AG04450 (cell line): ENCODE measurements around the gene CCDC136. TPM values are rescaled to one million over a fixed set of nuclear protein-coding genes. Genes with fewer than 3 reads are reported as not detected.

ENCODE experiments used
- CTCF ChIA-PET: fragments of 300-600, 350-600 bp; formaldehyde crosslinking; extraction: SDS; loops from one replicate; lab custom pipeline; 2022; ENCODE audit warnings: antibody characterized with exemption, inconsistent platforms; lab: Charles Lee
- POLR2A ChIA-PET: fragments of 350-600 bp; formaldehyde crosslinking; extraction: SDS; loops from one replicate; lab custom pipeline; 2021; ENCODE audit warnings: antibody characterized with exemption, inconsistent platforms; lab: Yijun Ruan, JAX
- DNase-seq: peaks from one replicate; pipeline ENCODE4 v3.0.0-alpha.2; 2011; ENCODE audit warnings: low read depth, low spot score
- H3K27ac ChIP-seq: one replicate; pipeline ENCODE4 v1.5.1; 2012; ENCODE audit warnings: low read depth, low read length, control low read depth
- H3K27me3 ChIP-seq: one replicate; pipeline ENCODE4 v1.6.0; 2012; ENCODE audit warnings: low read length; ENCODE audit not compliant: control insufficient read depth, insufficient read depth
- H3K4me3 ChIP-seq: 2 replicates; pipeline ENCODE4 v1.5.1; 2011; ENCODE audit warnings: mild to moderate bottlenecking, low read depth, low read length, control low read depth
- H3K9me3 ChIP-seq: 2 replicates; pipeline ENCODE4 v1.5.1; 2012; ENCODE audit warnings: low read length; ENCODE audit not compliant: control insufficient read depth, insufficient read depth
- polyA plus RNA-seq: library from polyadenylated mRNA; depleted of rRNA; stranded (reverse); fragments of >200 nt; gene quantifications from 2 replicates; pipeline ENCODE4 v1.2.3, GENCODE V29; 2011
- TF ChIP-seq, protein P1 (sequence below): IDR thresholded peaks from 2 replicates; pipeline ENCODE4 v1.5.1; 2011; ENCODE audit warnings: low read depth, low read length, control low read depth, inconsistent platforms

The CCDC136 gene
- polyA plus RNA-seq, 1 experiment = 19.7 TPM

DNA sequence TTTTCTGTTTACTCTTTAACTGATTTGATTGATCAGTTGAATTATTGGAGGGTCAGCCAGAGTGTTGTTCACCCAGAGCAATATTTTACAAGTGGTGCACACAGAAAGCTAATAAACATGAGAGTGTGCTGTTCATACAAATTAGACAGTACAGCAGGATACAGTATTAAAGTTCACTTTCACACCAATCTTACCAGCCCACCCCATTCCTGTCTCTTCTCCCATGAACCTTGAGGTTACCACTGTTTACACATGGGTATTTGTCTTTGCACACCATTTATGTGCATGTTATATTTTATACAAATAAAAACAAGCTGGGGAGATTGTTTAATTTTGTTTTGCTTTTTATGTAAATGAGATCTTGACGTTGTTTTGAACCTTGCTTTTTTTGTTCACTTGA, 46.1 kb upstream of the CCDC136 start:
- ChIA-PET CTCF (interaction anchor here (0.9 kb wide), 1 partner anchor 117 kb away, joined by 3 read pairs; the partner anchor contains the start of gene ATP6V1F), POLR2A (no interaction called here)
- no peak overlapping the region for H3K4me3 ChIP-seq
- H3K27ac ChIP-seq = no peak overlapping the region
- H3K27me3 ChIP-seq = no peaks in the 10 kb centered on the region
- H3K9me3 ChIP-seq = no peaks in the 10 kb centered on the region
- DNase-seq = no peak
- TF ChIP-seq, protein P1, sequence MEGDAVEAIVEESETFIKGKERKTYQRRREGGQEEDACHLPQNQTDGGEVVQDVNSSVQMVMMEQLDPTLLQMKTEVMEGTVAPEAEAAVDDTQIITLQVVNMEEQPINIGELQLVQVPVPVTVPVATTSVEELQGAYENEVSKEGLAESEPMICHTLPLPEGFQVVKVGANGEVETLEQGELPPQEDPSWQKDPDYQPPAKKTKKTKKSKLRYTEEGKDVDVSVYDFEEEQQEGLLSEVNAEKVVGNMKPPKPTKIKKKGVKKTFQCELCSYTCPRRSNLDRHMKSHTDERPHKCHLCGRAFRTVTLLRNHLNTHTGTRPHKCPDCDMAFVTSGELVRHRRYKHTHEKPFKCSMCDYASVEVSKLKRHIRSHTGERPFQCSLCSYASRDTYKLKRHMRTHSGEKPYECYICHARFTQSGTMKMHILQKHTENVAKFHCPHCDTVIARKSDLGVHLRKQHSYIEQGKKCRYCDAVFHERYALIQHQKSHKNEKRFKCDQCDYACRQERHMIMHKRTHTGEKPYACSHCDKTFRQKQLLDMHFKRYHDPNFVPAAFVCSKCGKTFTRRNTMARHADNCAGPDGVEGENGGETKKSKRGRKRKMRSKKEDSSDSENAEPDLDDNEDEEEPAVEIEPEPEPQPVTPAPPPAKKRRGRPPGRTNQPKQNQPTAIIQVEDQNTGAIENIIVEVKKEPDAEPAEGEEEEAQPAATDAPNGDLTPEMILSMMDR = no peak

DNA sequence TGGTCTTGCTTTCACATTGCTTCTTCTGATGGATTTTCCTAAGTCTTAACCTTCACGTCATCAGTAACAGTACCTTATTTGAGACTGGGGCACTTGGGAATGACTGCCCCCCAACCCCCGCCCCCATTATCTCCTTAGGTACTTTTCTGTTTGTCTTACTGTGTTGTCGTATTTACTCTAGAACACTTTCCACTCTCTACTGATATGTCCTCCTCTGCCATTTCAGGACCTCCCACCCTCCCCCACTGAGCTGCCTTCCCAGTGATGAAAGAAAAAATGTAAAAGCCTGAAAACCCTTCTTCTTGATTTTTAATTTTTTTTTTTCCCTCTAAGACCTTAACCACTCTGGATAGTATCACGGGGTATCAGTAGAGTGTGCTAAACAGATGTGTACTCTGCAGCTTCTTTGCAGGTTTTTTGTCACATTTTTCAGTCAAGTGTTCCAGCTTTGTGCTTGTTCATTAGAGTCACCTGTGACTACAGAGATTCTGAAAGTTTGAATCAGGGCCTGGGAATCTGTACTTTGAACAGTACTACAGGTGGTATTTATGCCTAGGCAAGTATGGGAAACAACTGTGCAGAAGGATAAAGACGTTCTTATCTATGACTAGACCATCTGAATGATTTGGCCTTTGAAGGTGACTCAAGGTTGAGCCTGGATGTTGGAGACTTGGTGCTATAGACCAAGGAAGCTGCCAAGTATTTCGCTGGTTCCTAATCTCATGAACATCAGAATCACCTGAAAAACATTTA, 44.3 kb upstream of the CCDC136 start:
- no peaks in the 10 kb centered on the region for H3K9me3 ChIP-seq
- H3K27me3 ChIP-seq = no peaks in the 10 kb centered on the region
- no peak overlapping the region for H3K4me3 ChIP-seq
- TF ChIP-seq, protein P1 = no peak
- ChIA-PET CTCF (no interaction called here), POLR2A (interaction anchor here (0.9 to 1.0 kb wide), 2 partner anchors 9 to 10 kb away, joined by 3 to 4 read pairs; no protein-coding TSS in a partner anchor)
- H3K27ac ChIP-seq = no peak overlapping the region
- no peak for DNase-seq

DNA sequence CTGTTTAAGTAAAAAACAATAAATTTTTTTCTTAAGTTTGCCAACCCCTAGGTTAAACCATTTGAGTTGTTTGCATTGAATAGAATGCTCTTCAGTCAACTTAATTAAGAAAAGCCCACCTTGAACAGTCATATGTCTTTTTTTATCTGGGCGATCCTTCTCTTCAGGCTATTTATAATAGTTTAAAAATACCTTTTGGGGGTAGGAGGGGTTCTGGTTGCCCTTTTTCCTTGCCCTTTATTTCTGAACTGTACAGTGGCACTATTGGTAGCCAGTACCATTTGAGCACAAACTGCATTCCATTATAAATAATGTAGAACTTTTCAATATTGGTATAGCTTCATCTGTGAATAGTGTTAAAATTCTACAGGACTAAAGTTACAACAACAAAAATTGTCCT, 39.5 kb upstream of the CCDC136 start:
- no peak for DNase-seq
- no peaks in the 10 kb centered on the region for H3K27me3 ChIP-seq
- ChIA-PET POLR2A (interaction anchor here (0.7 to 6.5 kb wide), 2 partner anchors 13 to 110 kb away, joined by 3 to 42 read pairs; partner anchors contain the start of genes ATP6V1F and CALU), CTCF (no interaction called here)
- no peak overlapping the region for H3K4me3 ChIP-seq
- no peak overlapping the region for H3K27ac ChIP-seq
- TF ChIP-seq, protein P1 = no peak
- no peaks in the 10 kb centered on the region for H3K9me3 ChIP-seq

DNA sequence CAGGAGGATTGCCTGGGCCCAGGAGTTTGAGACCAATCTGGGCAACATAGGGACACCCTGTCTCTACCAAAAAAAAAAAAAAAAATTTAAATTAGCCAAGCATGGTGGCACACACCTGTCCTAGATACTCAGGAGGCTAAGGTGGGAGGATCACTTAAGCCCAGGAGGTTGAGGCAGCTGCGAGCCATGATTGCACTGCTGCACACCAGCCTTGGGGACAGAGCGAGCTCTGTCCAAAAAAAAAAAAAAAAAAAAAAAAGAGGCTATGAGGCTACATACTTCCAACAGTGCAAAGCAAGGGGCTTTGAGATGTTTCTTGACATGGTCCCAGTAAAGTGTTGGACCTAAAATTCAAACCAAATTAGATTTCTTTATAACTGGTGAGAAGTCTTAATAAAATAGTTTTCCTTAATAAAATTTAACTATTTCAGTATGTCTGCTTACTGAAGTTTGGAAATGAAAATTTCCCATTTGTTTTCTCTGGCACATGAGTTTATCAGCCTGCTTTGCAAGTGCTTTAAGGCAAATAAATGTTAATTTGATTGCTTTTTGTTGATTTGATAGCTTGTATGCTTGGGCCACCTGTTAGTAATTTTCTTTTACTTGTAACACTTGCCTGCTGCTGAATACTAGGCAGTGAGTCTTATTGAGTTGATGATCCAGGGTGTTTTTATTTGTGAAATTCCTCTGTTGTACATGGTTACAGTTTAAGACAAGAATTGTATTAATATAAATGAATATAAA, 36.5 kb upstream of the CCDC136 start:
- POLR2A ChIA-PET = interaction anchor here (0.7 to 6.5 kb wide), 4 partner anchors 12 to 188 kb away, joined by 3 to 42 read pairs (median 4); partner anchors contain the start of gene CALU
- DNase-seq = no peak
- Histone ChIP-seq H3K9me3 (no peaks in the 10 kb centered on the region), H3K4me3 (no peak overlapping the region), H3K27ac (peak overlapping the region; percentile 75), H3K27me3 (no peaks in the 10 kb centered on the region)
- TF ChIP-seq, protein P1 = no peak
- CTCF ChIA-PET = interaction anchor here (0.6 to 1.1 kb wide), 2 partner anchors 15 to 217 kb away, joined by 4 to 6 read pairs; no protein-coding TSS in a partner anchor
